ENCODE results near the gene ZPR1. TPM values are rescaled to one million over a fixed set of nuclear protein-coding genes. Genes with fewer than 3 reads are reported as not detected.
"Not testable (repeated sequence)": the region's sequence is repeated elsewhere in the genome, so short reads cannot be mapped to it uniquely, and the experiment has no call there.

Gene ZPR1
- total and polyA plus RNA-seq, 12 donors = 10.5 to 63.6 (median 28.1) TPM

DNA sequence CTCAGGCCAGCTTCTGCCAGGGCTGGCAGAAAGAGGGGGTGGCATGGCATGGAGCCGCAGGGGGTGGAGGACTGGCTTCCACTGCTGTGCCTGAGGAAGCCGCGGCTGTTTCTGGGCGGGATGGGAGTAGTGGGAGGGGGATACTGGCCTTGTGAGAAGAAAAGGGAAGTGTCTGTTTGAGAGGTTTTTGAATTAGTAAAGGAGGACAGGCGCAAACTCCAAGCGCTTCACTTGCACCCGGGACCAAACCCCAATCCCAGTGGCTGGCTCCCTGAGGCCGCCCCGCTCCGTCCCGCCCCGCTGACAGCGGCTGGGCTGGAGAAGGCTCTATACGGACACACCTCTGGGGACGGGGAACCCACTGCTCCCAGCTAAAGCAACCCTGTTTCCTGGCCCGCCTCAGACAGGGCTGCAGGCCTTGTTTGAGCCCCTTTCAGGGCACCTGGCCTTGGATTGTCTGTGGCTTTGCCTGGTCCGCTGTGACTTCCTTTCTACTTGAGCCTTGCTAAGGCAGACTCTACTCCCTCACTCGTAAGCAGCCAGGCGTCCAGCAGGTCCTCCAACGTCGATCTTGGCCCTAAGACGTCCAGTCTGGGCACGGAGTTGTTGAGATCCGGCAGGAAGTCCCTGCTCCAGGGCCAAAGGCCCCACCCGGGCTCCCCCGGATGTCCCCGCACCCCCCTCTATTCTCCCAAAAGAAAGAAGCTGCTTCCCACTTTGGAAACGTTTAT, 47.4 kb upstream of the ZPR1 start:
- Histone ChIP-seq H3K9me3 (replicated peaks in 1 of 3) (no peaks in the 10 kb centered on the region), H3K27me3 (no peaks in the 10 kb centered on the region), H3K4me1 (replicated peaks in 1 of 2) (peaks cover 9 to 17% of the 10 kb centered on the region in 2 donors), H3K4me3 (peak overlapping the region in 1 of 4 donors; percentile 44), H3K36me3 (replicated peaks in 1 of 2) (no peaks in the 10 kb centered on the region), H3K27ac (peak overlapping the region in 3 of 5 donors; percentile 14 to 73 (median 56))
- TF ChIP-seq CTCF (IDR thresholded peaks at IDR 0.05) = no peak
- no peak for TF ChIP-seq POLR2A (IDR thresholded peaks at IDR 0.05)
- no peak for DNase-seq
- 42 to 68% (median 47%) methylated on average over 18 to 28 of the region's 28 CpGs for WGBS, 4 donors
- intact Hi-C loops (cut with DNase I) = loop anchor here in 1 of 2 donors (5.0 kb wide), 1 partner anchor 43 kb away; the partner anchor contains the start of gene APOA5

DNA sequence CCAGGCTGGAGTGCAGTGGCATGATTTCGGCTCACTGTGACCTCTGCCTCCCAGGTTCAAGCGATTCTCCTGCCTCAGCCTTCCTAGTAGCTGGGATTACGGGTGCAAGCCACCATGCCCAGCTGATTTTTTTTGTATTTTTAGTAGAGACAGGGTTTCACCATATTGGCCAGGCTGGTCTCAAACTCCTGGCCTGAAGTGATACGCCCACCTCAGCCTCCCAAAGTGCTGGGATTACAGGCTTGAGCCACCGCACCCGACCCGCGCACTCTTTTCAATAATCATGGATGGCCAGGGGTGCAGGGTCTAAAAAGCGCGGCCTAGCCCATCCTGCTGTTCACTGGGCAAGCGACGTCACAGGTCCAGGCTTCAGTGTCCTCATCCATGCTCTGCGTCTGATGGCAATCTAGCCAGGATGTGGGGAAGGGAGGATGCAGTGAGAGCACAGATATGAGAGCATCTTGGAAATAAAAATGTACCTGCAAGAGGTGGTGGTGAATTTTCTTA, 46.8 kb upstream of the ZPR1 start:
- not testable (repeated sequence) for H3K4me3 ChIP-seq; H3K27me3 ChIP-seq; H3K36me3 ChIP-seq (replicated peaks in 1 of 2); H3K9me3 ChIP-seq (replicated peaks in 1 of 3); DNase-seq; H3K27ac ChIP-seq
- H3K4me1 ChIP-seq (replicated peaks in 1 of 2) = peaks cover 9 to 17% of the 10 kb centered on the region in 2 donors
- 79 to 93% (median 83%) methylated on average over 11 to 13 of the region's 13 CpGs for WGBS, 4 donors
- intact Hi-C loops (cut with DNase I) = loop anchor here in 1 of 2 donors (5.0 kb wide), 1 partner anchor 42 kb away; the partner anchor contains the start of gene APOA5

DNA sequence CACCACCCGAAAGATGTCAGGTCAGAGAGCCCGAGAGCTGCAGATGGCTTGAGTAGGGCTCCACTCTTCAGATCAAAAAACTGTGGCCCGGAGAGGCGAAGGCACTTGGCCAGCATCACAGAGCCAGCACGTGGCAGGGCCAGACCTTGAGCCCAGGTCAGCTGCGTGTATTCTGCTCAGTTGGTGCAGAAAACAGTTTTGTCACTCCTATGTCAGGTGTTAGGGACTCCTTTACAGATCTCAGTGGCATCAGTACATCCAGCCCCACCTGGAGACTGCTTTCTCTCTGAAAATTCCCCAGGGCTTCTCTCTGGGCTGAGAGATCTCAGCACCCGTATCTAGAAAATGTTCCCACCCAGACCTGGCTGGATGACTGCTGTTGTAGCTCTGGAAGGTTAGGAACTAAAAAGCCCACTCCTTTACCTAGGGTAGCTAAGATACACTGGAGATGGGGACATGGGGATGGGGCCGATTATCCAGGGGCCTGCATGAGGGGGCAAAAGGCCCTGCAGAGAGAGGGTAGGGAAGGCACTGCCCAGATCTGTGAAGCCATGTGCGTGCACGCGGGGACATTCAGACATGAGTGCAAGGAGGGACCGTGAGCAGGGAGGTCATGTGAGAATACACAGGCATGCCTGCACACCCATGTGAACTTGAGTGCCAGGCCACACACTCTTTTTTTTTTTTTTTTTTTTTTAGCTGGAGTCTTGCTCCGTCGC, 46.2 kb upstream of the ZPR1 start:
- intact Hi-C loops (cut with DNase I) = no loop called here
- 77 to 85% (median 84%) methylated on average over 10 to 14 of the region's 14 CpGs for WGBS, 4 donors
- no peak overlapping the region for H3K27ac ChIP-seq

GRCh38 chr11:116833491-116833815, 45.6 kb upstream of the ZPR1 start:
- no peak for TF ChIP-seq CTCF (IDR thresholded peaks at IDR 0.05)
- TF ChIP-seq POLR2A (IDR thresholded peaks at IDR 0.05) = no peak
- H3K4me1 ChIP-seq (replicated peaks in 1 of 2) = peaks cover 9 to 17% of the 10 kb centered on the region in 2 donors
- no peaks in the 10 kb centered on the region for H3K9me3 ChIP-seq (replicated peaks in 1 of 3)
- no peak for DNase-seq
- H3K36me3 ChIP-seq (replicated peaks in 1 of 2) = no peaks in the 10 kb centered on the region
- intact Hi-C loops (cut with DNase I) = no loop called here
- H3K4me3 ChIP-seq = no peak overlapping the region
- H3K27me3 ChIP-seq = no peaks in the 10 kb centered on the region
- WGBS, 4 donors = 92 to 98% (median 94%) methylated on average over 10 of the region's 10 CpGs
- no peak overlapping the region for H3K27ac ChIP-seq

More for the DNA sequence above, 46.2 kb upstream of the ZPR1 start:
- H3K4me1 ChIP-seq (replicated peaks in 1 of 2) = peaks cover 9 to 17% of the 10 kb centered on the region in 2 donors
- no peaks in the 10 kb centered on the region for H3K9me3 ChIP-seq (replicated peaks in 1 of 3)
- no peak overlapping the region for H3K4me3 ChIP-seq
- no peak for TF ChIP-seq CTCF (IDR thresholded peaks at IDR 0.05)
- TF ChIP-seq POLR2A (IDR thresholded peaks at IDR 0.05) = no peak
- no peaks in the 10 kb centered on the region for H3K27me3 ChIP-seq
- DNase-seq = peak in 2 of 7 donors; percentile 21 to 37
- H3K36me3 ChIP-seq (replicated peaks in 1 of 2) = no peaks in the 10 kb centered on the region

Measured in adrenal gland (tissue), 12 donors.